GM21528 (cell line): Measurements from ENCODE around the gene CAPZA2.
"Not testable (repeated sequence)": the region's sequence is repeated elsewhere in the genome, so short reads cannot be mapped to it uniquely, and the experiment has no call there.

Experiments
- ATAC-seq: cut with Tn5 transposase; IDR thresholded peaks from one replicate; pipeline ENCODE4 v1.9.1; 2021; ENCODE audit warnings: mild to moderate bottlenecking, moderate library complexity; ENCODE audit not compliant: unreplicated experiment, low FRiP score

Gene CAPZA2

GRCh38 chr7:116862234-116862950, at the start of gene CAPZA2:
CAPZA2 (plus strand) TSS chr7:116862587; CDS start chr7:116862612, 25 bp downstream.
- ATAC-seq: peak; percentile 90

GRCh38 chr7:116812860-116813259, 49.5 kb upstream of the CAPZA2 start:
- no peak for ATAC-seq

- not testable (repeated sequence) for ATAC-seq
These were observed 49.0 kb upstream of the CAPZA2 start for GRCh38 chr7:116813371-116813770.

GRCh38 chr7:116815041-116815440, 47.3 kb upstream of the CAPZA2 start:
- ATAC-seq: no peak

- ATAC-seq: no peak
These were observed 42.2 kb upstream of the CAPZA2 start for GRCh38 chr7:116820149-116820548.

- not testable (repeated sequence) for ATAC-seq
These were observed 40.7 kb upstream of the CAPZA2 start for GRCh38 chr7:116821647-116822046.

- no peak for ATAC-seq
These were observed 37.9 kb upstream of the CAPZA2 start for GRCh38 chr7:116824449-116824848.

- no peak for ATAC-seq
These were observed 34.1 kb upstream of the CAPZA2 start for GRCh38 chr7:116828281-116828680.

GRCh38 chr7:116829041-116829440, 33.3 kb upstream of the CAPZA2 start:
- no peak for ATAC-seq

- ATAC-seq: no peak
These were observed 32.9 kb upstream of the CAPZA2 start for GRCh38 chr7:116829493-116829892.

GRCh38 chr7:116832692-116833091, 29.7 kb upstream of the CAPZA2 start:
- ATAC-seq: no peak

GRCh38 chr7:116834815-116835504, 27.4 kb upstream of the CAPZA2 start:
- no peak for ATAC-seq

GRCh38 chr7:116836048-116836447, 26.3 kb upstream of the CAPZA2 start:
- ATAC-seq: no peak

- no peak for ATAC-seq
These were observed 25.5 kb upstream of the CAPZA2 start for GRCh38 chr7:116836911-116837310.

- no peak for ATAC-seq
These were observed 24.8 kb upstream of the CAPZA2 start for GRCh38 chr7:116837586-116837985.

- ATAC-seq: no peak
These were observed 22.1 kb upstream of the CAPZA2 start for GRCh38 chr7:116840256-116840655.

- no peak for ATAC-seq
These were observed 20.0 kb upstream of the CAPZA2 start for GRCh38 chr7:116842371-116842770.

GRCh38 chr7:116843378-116843777, 19.0 kb upstream of the CAPZA2 start:
- no peak for ATAC-seq

GRCh38 chr7:116851175-116851574, 11.2 kb upstream of the CAPZA2 start:
- no peak for ATAC-seq

- ATAC-seq: no peak
These were observed 10.7 kb upstream of the CAPZA2 start for GRCh38 chr7:116851671-116852070.

- no peak for ATAC-seq
These were observed 8.3 kb upstream of the CAPZA2 start for GRCh38 chr7:116854132-116854531.

GRCh38 chr7:116857052-116857451, 5.3 kb upstream of the CAPZA2 start:
- ATAC-seq: no peak
